GM23338 (cell line): ENCODE measurements around the gene LHX4. TPM values are rescaled to one million over a fixed set of nuclear protein-coding genes. Genes with fewer than 3 reads are reported as not detected.

Experiments
- ATAC-seq: fragments of 200-7000 bp; cut with Tn5 transposase; 3 replicates; pipeline ENCODE4 v1.9.1; 2020
- DNase-seq: peaks from one replicate; pipeline ENCODE4 v3.0.0-alpha.2; 2015; ENCODE audit warnings: low spot score
- H2AFZ ChIP-seq: fragments of 200-600 bp; sonication (generic); 2 replicates; pipeline ENCODE4 v1.8.0; 2016; ENCODE audit warnings: antibody characterized with exemption, mild to moderate bottlenecking, moderate library complexity
- H3F3A ChIP-seq: fragments of 200-600 bp; sonication (generic); replicated peaks from 2 replicates; pipeline ENCODE4 v1.8.0; 2017; ENCODE audit warnings: antibody characterized with exemption, mixed run types, low read depth
- H3K27ac ChIP-seq: fragments of 200-600 bp; sonication (generic); 2 replicates; pipeline ENCODE4 v1.6.1; 2016; ENCODE audit warnings: low read depth
- H3K27me3 ChIP-seq: fragments of 200-600 bp; sonication (generic); 2 replicates; pipeline ENCODE4 v1.8.0; 2016; ENCODE audit warnings: mild to moderate bottlenecking, mixed run types, moderate library complexity; ENCODE audit not compliant: insufficient read depth
- H3K36me3 ChIP-seq: fragments of 200-600 bp; sonication (generic); 2 replicates; pipeline ENCODE4 v1.8.0; 2016; ENCODE audit warnings: mild to moderate bottlenecking; ENCODE audit not compliant: insufficient read depth
- H3K4me1 ChIP-seq: fragments of 200-600 bp; sonication (generic); 2 replicates; pipeline ENCODE4 v1.8.0; 2016; ENCODE audit warnings: mild to moderate bottlenecking, moderate library complexity; ENCODE audit not compliant: insufficient read depth
- H3K4me2 ChIP-seq: fragments of 200-600 bp; sonication (generic); 2 replicates; pipeline ENCODE4 v1.7.1; 2017; ENCODE audit warnings: mixed run types
- H3K4me3 ChIP-seq: fragments of 200-600 bp; sonication (generic); 2 replicates; pipeline ENCODE4 v1.6.1; 2016; ENCODE audit warnings: mixed run types
- H3K79me2 ChIP-seq: fragments of 200-600 bp; sonication (generic); replicated peaks from 2 replicates; pipeline ENCODE4 v1.8.0; 2017; ENCODE audit warnings: mild to moderate bottlenecking; ENCODE audit not compliant: insufficient read depth
- H3K9me2 ChIP-seq: fragments of 200-600 bp; sonication (generic); 2 replicates; pipeline ENCODE4 v1.8.0; 2017; ENCODE audit not compliant: insufficient read depth
- H4K20me1 ChIP-seq: fragments of 200-600 bp; sonication (generic); replicated peaks from 2 replicates; pipeline ENCODE4 v1.8.0; 2017; ENCODE audit warnings: mild to moderate bottlenecking; ENCODE audit not compliant: insufficient read depth
- H3K27ac Mint-ChIP-seq: 2 replicates; pipeline ENCODE4 v1.8.0; 2020; ENCODE audit warnings: inconsistent platforms, mild to moderate bottlenecking, moderate library complexity, mixed read lengths
- H3K27me3 Mint-ChIP-seq: 3 replicates; pipeline ENCODE4 v1.8.0; 2022; ENCODE audit warnings: low read depth, mild to moderate bottlenecking, moderate library complexity, mixed read lengths, inconsistent platforms; ENCODE audit not compliant: insufficient read depth, poor library complexity
- H3K36me3 Mint-ChIP-seq: 3 replicates; pipeline ENCODE4 v1.8.0; 2021; ENCODE audit warnings: low read depth, mild to moderate bottlenecking, inconsistent platforms, moderate library complexity, mixed read lengths
- H3K4me1 Mint-ChIP-seq: 3 replicates; pipeline ENCODE4 v1.8.0; 2020; ENCODE audit warnings: mild to moderate bottlenecking, inconsistent platforms, mixed read lengths
- H3K4me3 Mint-ChIP-seq: 3 replicates; pipeline ENCODE4 v1.8.0; 2021; ENCODE audit warnings: moderate library complexity, mild to moderate bottlenecking, inconsistent platforms, mixed read lengths
- H3K9me3 Mint-ChIP-seq: 3 replicates; pipeline ENCODE4 v1.8.0; 2020; ENCODE audit warnings: moderate library complexity, mild to moderate bottlenecking, inconsistent platforms, mixed read lengths
- CREB1 ChIP-seq: fragments of 250-450 bp; sonication (Bioruptor Pico); IDR thresholded peaks from 2 replicates; pipeline ENCODE4 v1.5.0; 2020; ENCODE audit warnings: low read depth, mild to moderate bottlenecking, moderate library complexity
- EZH2 ChIP-seq: fragments of 200-600 bp; sonication (generic); IDR thresholded peaks from one replicate; pipeline ENCODE4 v1.8.0; 2017; ENCODE audit warnings: antibody characterized with exemption, mild to moderate bottlenecking, low read depth; ENCODE audit not compliant: unreplicated experiment
- EZH2phosphoT487 ChIP-seq: fragments of 200-600 bp; sonication (generic); IDR thresholded peaks from one replicate; pipeline ENCODE4 v1.8.1; 2018; ENCODE audit warnings: antibody characterized with exemption; ENCODE audit not compliant: unreplicated experiment
- JUNB ChIP-seq: IDR thresholded peaks from one replicate; pipeline ENCODE4 v1.6.1; 2016; ENCODE audit warnings: antibody characterized with exemption; ENCODE audit not compliant: unreplicated experiment
- NANOG ChIP-seq: IDR thresholded peaks from 2 replicates; pipeline ENCODE4 v1.6.1; 2016; ENCODE audit warnings: antibody characterized with exemption, borderline replicate concordance
- POLR2AphosphoS5 ChIP-seq: IDR thresholded peaks from 2 replicates; pipeline ENCODE4 v1.6.1; 2016; ENCODE audit warnings: antibody characterized with exemption, low read depth
- STAT1 ChIP-seq: IDR thresholded peaks from one replicate; pipeline ENCODE4 v1.6.1; 2016; ENCODE audit warnings: antibody characterized with exemption; ENCODE audit not compliant: unreplicated experiment
- ZNF114 ChIP-seq: fragments of 250-450 bp; sonication (Bioruptor Pico); IDR thresholded peaks from 2 replicates; pipeline ENCODE4 v1.5.0; 2020; ENCODE audit warnings: mild to moderate bottlenecking, moderate library complexity
- ZNF331 ChIP-seq: fragments of 250-450 bp; sonication (Bioruptor Pico); IDR thresholded peaks from 2 replicates; pipeline ENCODE4 v1.5.0; 2020; ENCODE audit warnings: low read depth, mild to moderate bottlenecking, moderate library complexity
- polyA plus RNA-seq: library from polyadenylated mRNA; unstranded; fragments of >200 nt; fragmentation: Nextera tagmentation; extraction: Ambion mirVana; gene quantifications from 2 replicates; pipeline ENCODE4 v1.2.1, GENCODE V29; 2016
- total RNA-seq: library from RNA; depleted of rRNA; stranded (reverse); fragments of >200 nt; shearing (Covaris generic); gene quantifications from 2 replicates; pipeline ENCODE4 v1.2.3, GENCODE V29; 2014
- TF ChIP-seq, protein P1 (sequence below): IDR thresholded peaks from 2 replicates; pipeline ENCODE4 v1.6.1; 2016; ENCODE audit warnings: antibody characterized with exemption
- TF ChIP-seq, protein P2 (sequence below), 2 experiments: fragments of 200-600 bp in 1 of 2; sonication (generic) in 1 of 2; conservative IDR thresholded peaks; 2 replicates each; pipeline versions ENCODE4 v1.5.1 to v1.6.1; 2016 to 2017; ENCODE audit warnings: antibody characterized with exemption in 2 of 2, low read depth in 2 of 2, mild to moderate bottlenecking in 2 of 2, moderate library complexity in 1 of 2
- TF ChIP-seq, protein P3 (sequence below): fragments of 250-450 bp; sonication (Bioruptor Pico); IDR thresholded peaks from 2 replicates; pipeline ENCODE4 v1.5.0; 2020; ENCODE audit warnings: mild to moderate bottlenecking, moderate library complexity
- TF ChIP-seq, protein P4 (sequence below): IDR thresholded peaks from one replicate; pipeline ENCODE4 v1.6.1; 2018; ENCODE audit warnings: antibody characterized with exemption; ENCODE audit not compliant: unreplicated experiment

The LHX4 gene
- total and polyA plus RNA-seq, 2 experiments from 2014 or later, result 1.4 to 2.5 TPM

DNA sequence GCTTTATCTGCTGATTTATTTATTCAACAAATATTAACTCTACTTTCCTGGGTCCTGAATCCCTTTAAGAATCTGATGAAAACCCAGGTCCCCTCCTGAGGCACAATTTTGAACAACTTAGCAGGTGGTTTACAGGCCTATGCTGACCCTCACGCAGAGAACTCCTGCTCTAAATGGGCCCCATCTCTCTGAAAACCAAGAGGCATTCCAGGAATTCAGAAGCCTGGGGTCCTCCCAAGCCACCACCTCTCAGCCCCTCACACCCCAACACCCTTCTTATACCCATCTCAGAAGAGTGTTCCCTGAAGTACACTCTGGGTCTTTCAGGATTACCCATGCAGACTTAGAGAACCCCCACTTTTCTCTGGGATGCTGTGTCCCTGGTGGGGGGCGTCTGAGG, 34.5 kb downstream of the LHX4 start:
- Histone ChIP-seq H3K4me1 (peaks cover 26% of the 10 kb centered on the region), H4K20me1 (no peaks in the 10 kb centered on the region), H3K27me3 (no peaks in the 10 kb centered on the region), H3K4me3 (no peak overlapping the region), H3F3A (0 out of 2 replicates have a peak, but pooled peaks cover 6% of the 10 kb centered on the region), H2AFZ (no peak overlapping the region), H3K36me3 (no peaks in the 10 kb centered on the region), H3K79me2 (no peaks in the 10 kb centered on the region), H3K27ac (no peak overlapping the region), H3K9me2 (no peaks in the 10 kb centered on the region), H3K4me2 (0 out of 2 replicates have a peak overlapping the region, but pooled peaks have one; percentile 45)
- TF ChIP-seq STAT1 (no peak), EZH2phosphoT487 (no peak), EZH2 (no peak), CREB1 (CRISPR knock-in tag) (no peak), POLR2AphosphoS5 (no peak), ZNF331 (CRISPR knock-in tag) (no peak), NANOG (no peak), ZNF114 (CRISPR knock-in tag) (no peak), JUNB (no peak)
- TF ChIP-seq, protein P1, sequence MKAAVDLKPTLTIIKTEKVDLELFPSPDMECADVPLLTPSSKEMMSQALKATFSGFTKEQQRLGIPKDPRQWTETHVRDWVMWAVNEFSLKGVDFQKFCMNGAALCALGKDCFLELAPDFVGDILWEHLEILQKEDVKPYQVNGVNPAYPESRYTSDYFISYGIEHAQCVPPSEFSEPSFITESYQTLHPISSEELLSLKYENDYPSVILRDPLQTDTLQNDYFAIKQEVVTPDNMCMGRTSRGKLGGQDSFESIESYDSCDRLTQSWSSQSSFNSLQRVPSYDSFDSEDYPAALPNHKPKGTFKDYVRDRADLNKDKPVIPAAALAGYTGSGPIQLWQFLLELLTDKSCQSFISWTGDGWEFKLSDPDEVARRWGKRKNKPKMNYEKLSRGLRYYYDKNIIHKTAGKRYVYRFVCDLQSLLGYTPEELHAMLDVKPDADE, result no peak
- TF ChIP-seq, protein P2, sequence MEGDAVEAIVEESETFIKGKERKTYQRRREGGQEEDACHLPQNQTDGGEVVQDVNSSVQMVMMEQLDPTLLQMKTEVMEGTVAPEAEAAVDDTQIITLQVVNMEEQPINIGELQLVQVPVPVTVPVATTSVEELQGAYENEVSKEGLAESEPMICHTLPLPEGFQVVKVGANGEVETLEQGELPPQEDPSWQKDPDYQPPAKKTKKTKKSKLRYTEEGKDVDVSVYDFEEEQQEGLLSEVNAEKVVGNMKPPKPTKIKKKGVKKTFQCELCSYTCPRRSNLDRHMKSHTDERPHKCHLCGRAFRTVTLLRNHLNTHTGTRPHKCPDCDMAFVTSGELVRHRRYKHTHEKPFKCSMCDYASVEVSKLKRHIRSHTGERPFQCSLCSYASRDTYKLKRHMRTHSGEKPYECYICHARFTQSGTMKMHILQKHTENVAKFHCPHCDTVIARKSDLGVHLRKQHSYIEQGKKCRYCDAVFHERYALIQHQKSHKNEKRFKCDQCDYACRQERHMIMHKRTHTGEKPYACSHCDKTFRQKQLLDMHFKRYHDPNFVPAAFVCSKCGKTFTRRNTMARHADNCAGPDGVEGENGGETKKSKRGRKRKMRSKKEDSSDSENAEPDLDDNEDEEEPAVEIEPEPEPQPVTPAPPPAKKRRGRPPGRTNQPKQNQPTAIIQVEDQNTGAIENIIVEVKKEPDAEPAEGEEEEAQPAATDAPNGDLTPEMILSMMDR (conservative IDR thresholded peaks at IDR 0.05; ENCODE audit: low read depth in 2 of 2), result no peak
- TF ChIP-seq, protein P3, sequence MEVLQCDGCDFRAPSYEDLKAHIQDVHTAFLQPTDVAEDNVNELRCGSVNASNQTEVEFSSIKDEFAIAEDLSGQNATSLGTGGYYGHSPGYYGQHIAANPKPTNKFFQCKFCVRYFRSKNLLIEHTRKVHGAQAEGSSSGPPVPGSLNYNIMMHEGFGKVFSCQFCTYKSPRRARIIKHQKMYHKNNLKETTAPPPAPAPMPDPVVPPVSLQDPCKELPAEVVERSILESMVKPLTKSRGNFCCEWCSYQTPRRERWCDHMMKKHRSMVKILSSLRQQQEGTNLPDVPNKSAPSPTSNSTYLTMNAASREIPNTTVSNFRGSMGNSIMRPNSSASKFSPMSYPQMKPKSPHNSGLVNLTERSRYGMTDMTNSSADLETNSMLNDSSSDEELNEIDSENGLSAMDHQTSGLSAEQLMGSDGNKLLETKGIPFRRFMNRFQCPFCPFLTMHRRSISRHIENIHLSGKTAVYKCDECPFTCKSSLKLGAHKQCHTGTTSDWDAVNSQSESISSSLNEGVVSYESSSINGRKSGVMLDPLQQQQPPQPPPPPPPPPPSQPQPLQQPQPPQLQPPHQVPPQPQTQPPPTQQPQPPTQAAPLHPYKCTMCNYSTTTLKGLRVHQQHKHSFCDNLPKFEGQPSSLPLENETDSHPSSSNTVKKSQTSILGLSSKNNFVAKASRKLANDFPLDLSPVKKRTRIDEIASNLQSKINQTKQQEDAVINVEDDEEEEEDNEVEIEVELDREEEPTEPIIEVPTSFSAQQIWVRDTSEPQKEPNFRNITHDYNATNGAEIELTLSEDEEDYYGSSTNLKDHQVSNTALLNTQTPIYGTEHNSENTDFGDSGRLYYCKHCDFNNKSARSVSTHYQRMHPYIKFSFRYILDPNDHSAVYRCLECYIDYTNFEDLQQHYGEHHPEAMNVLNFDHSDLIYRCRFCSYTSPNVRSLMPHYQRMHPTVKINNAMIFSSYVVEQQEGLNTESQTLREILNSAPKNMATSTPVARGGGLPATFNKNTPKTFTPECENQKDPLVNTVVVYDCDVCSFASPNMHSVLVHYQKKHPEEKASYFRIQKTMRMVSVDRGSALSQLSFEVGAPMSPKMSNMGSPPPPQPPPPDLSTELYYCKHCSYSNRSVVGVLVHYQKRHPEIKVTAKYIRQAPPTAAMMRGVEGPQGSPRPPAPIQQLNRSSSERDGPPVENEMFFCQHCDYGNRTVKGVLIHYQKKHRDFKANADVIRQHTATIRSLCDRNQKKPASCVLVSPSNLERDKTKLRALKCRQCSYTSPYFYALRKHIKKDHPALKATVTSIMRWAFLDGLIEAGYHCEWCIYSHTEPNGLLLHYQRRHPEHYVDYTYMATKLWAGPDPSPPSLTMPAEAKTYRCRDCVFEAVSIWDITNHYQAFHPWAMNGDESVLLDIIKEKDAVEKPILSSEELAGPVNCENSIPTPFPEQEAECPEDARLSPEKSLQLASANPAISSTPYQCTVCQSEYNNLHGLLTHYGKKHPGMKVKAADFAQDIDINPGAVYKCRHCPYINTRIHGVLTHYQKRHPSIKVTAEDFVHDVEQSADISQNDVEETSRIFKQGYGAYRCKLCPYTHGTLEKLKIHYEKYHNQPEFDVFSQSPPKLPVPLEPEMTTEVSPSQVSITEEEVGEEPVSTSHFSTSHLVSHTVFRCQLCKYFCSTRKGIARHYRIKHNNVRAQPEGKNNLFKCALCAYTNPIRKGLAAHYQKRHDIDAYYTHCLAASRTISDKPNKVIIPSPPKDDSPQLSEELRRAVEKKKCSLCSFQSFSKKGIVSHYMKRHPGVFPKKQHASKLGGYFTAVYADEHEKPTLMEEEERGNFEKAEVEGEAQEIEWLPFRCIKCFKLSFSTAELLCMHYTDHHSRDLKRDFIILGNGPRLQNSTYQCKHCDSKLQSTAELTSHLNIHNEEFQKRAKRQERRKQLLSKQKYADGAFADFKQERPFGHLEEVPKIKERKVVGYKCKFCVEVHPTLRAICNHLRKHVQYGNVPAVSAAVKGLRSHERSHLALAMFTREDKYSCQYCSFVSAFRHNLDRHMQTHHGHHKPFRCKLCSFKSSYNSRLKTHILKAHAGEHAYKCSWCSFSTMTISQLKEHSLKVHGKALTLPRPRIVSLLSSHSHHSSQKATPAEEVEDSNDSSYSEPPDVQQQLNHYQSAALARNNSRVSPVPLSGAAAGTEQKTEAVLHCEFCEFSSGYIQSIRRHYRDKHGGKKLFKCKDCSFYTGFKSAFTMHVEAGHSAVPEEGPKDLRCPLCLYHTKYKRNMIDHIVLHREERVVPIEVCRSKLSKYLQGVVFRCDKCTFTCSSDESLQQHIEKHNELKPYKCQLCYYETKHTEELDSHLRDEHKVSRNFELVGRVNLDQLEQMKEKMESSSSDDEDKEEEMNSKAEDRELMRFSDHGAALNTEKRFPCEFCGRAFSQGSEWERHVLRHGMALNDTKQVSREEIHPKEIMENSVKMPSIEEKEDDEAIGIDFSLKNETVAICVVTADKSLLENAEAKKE (CRISPR knock-in tag), result no peak
- TF ChIP-seq, protein P4, sequence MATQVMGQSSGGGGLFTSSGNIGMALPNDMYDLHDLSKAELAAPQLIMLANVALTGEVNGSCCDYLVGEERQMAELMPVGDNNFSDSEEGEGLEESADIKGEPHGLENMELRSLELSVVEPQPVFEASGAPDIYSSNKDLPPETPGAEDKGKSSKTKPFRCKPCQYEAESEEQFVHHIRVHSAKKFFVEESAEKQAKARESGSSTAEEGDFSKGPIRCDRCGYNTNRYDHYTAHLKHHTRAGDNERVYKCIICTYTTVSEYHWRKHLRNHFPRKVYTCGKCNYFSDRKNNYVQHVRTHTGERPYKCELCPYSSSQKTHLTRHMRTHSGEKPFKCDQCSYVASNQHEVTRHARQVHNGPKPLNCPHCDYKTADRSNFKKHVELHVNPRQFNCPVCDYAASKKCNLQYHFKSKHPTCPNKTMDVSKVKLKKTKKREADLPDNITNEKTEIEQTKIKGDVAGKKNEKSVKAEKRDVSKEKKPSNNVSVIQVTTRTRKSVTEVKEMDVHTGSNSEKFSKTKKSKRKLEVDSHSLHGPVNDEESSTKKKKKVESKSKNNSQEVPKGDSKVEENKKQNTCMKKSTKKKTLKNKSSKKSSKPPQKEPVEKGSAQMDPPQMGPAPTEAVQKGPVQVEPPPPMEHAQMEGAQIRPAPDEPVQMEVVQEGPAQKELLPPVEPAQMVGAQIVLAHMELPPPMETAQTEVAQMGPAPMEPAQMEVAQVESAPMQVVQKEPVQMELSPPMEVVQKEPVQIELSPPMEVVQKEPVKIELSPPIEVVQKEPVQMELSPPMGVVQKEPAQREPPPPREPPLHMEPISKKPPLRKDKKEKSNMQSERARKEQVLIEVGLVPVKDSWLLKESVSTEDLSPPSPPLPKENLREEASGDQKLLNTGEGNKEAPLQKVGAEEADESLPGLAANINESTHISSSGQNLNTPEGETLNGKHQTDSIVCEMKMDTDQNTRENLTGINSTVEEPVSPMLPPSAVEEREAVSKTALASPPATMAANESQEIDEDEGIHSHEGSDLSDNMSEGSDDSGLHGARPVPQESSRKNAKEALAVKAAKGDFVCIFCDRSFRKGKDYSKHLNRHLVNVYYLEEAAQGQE, result no peak
- DNase-seq, result no peak
- H3K4me3 Mint-ChIP-seq, result no peak overlapping the region
- no peak overlapping the region for H3K27ac Mint-ChIP-seq
- H3K9me3 Mint-ChIP-seq, result no peaks in the 10 kb centered on the region; the same call in 1 of the 3 replicates
- H3K4me1 Mint-ChIP-seq, result peaks cover 42% of the 10 kb centered on the region
- peak; percentile 16 for ATAC-seq
- peaks cover 25% of the 10 kb centered on the region for H3K27me3 Mint-ChIP-seq
- no peaks in the 10 kb centered on the region for H3K36me3 Mint-ChIP-seq
